ENCODE measurements around the gene IL27RA.

The IL27RA gene

GRCh38 chr19:14078411-14078810 lies 46.8 kb downstream of the IL27RA start:
- no peak for TF ChIP-seq CTCF (IDR thresholded peaks at IDR 0.05; ENCODE audit: extremely low read depth, missing control alignments)
- no peak for DNase-seq (ENCODE audit: low spot score)

- peak; percentile 99 for DNase-seq (ENCODE audit: low spot score)
- TF ChIP-seq CTCF (IDR thresholded peaks at IDR 0.05; ENCODE audit: extremely low read depth, missing control alignments), result no peak
These were observed 49.6 kb downstream of the IL27RA start for GRCh38 chr19:14080887-14081796.

- DNase-seq (ENCODE audit: low spot score), result peak; percentile 72
- no peak for TF ChIP-seq CTCF (IDR thresholded peaks at IDR 0.05; ENCODE audit: extremely low read depth, missing control alignments)
These were observed 50.5 kb downstream of the IL27RA start for GRCh38 chr19:14081797-14082674.

GRCh38 chr19:14082675-14082960 lies 51.1 kb downstream of the IL27RA start:
- TF ChIP-seq CTCF (IDR thresholded peaks at IDR 0.05; ENCODE audit: extremely low read depth, missing control alignments), result no peak
- no peak for DNase-seq (ENCODE audit: low spot score)

GRCh38 chr19:14085309-14085995 lies 53.9 kb downstream of the IL27RA start, which contains the start of gene C19orf67:
TSS of gene C19orf67 (minus strand) at chr19:14085783. CDS start at chr19:14085627, 156 bp downstream.
- no peak for DNase-seq (ENCODE audit: low spot score)
- no peak for TF ChIP-seq CTCF (IDR thresholded peaks at IDR 0.05; ENCODE audit: extremely low read depth, missing control alignments)

GRCh38 chr19:14086098-14086497 lies 54.5 kb downstream of the IL27RA start:
- no peak for DNase-seq (ENCODE audit: low spot score)
- no peak for TF ChIP-seq CTCF (IDR thresholded peaks at IDR 0.05; ENCODE audit: extremely low read depth, missing control alignments)

All from GM20000 (cell line).